HCT116 (cell line): ENCODE measurements around the gene DOCK4. TPM values are rescaled to one million over a fixed set of nuclear protein-coding genes. Genes with fewer than 3 reads are reported as not detected.

ENCODE experiments used
- ATAC-seq: fragments of 200-7000 bp; cut with Tn5 transposase; 2 replicates; pipeline ENCODE4 v1.9.1; 2020; ENCODE audit warnings: mild to moderate bottlenecking, moderate library complexity
- BruUV-seq: library from RNA; stranded (reverse); fragments of 400-500 nt; replicated peaks from 2 replicates; lab custom pipeline; 2021; lab: Mats Ljungman, UMichigan
- CTCF ChIA-PET: fragments of 300-600 bp; sonication (Branson Sonifier 250); formaldehyde crosslinking; loops from one replicate; lab custom pipeline; 2021; ENCODE audit warnings: antibody characterized with exemption; lab: Charles Lee
- POLR2A ChIA-PET: fragments of 300-600, 350-600 bp; sonication (Branson Sonifier 250); formaldehyde crosslinking; loops from one replicate; lab custom pipeline; 2021; ENCODE audit warnings: antibody characterized with exemption; lab: Charles Lee
- RAD21 ChIA-PET, 2 experiments: fragments of 300-600 bp; sonication (Branson Sonifier 250); formaldehyde crosslinking; loops; one replicate each; lab custom pipeline; 2023; ENCODE audit warnings: low total read pairs in 2 of 2; ENCODE audit not compliant: uncharacterized antibody in 2 of 2, unreplicated experiment in 2 of 2, low non-redundant PET in 1 of 2; lab: Charles Lee
- DNase-seq: peaks from one replicate; pipeline ENCODE4 v3.0.0-alpha.2; 2010; ENCODE audit warnings: low read depth, low spot score
- H2AFZ ChIP-seq: fragments of 200-600 bp; shearing (Covaris generic), sonication (generic); 2 replicates; pipeline ENCODE4 v1.6.1; 2017; ENCODE audit warnings: low read depth, mixed run types, mixed read lengths, antibody characterized with exemption, low read length; ENCODE audit not compliant: poor library complexity, severe bottlenecking
- H3K27ac ChIP-seq: 2 replicates; pipeline ENCODE4 v1.5.1; 2012; ENCODE audit warnings: low read depth, low read length
- H3K27me3 ChIP-seq: fragments of 200-600 bp; sonication (generic); 2 replicates; pipeline ENCODE4 v1.6.1; 2016; ENCODE audit warnings: mixed run types, low read length, mixed read lengths; ENCODE audit not compliant: insufficient read depth
- H3K36me3 ChIP-seq, 2 experiments: fragments of 200-500 bp in 1 of 2; fragments of 200-600 bp in 1 of 2; sonication (Bioruptor generic) in 1 of 2; sonication (generic) in 1 of 2; 2 replicates each; pipeline versions ENCODE4 v1.5.1 to v1.6.1; 2014 to 2016; ENCODE audit warnings: low read length in 2 of 2, inconsistent platforms in 1 of 2, mixed read lengths in 1 of 2, mixed run types in 1 of 2; ENCODE audit not compliant: insufficient read depth in 2 of 2, control insufficient read depth in 1 of 2
- H3K4me1 ChIP-seq, 2 experiments: fragments of 200-600 bp in 1 of 2; sonication (generic) in 1 of 2; 2 replicates each; pipeline versions ENCODE4 v1.5.1 to v1.6.1; 2012 to 2017; ENCODE audit warnings: low read length in 2 of 2, inconsistent platforms in 1 of 2, mild to moderate bottlenecking in 1 of 2, mixed read lengths in 1 of 2, mixed run types in 1 of 2, moderate library complexity in 1 of 2; ENCODE audit not compliant: insufficient read depth in 2 of 2, control insufficient read depth in 1 of 2
- H3K4me2 ChIP-seq: fragments of 200-600 bp; sonication (generic); 2 replicates; pipeline ENCODE4 v1.6.1; 2017; ENCODE audit warnings: mixed run types, low read length, mixed read lengths
- H3K4me3 ChIP-seq, 2 experiments: fragments of 200-600 bp in 1 of 2; sonication (generic) in 1 of 2; replicated peaks in 1 of 2; 2 replicates each; pipeline ENCODE4 v1.5.1; 2011 to 2016; ENCODE audit warnings: low read length in 2 of 2, control low read depth in 1 of 2, low read depth in 1 of 2, mild to moderate bottlenecking in 1 of 2, mixed read lengths in 1 of 2, mixed run types in 1 of 2
- H3K79me2 ChIP-seq: fragments of 200-600 bp; sonication (generic); 2 replicates; pipeline ENCODE4 v1.6.1; 2017; ENCODE audit warnings: mild to moderate bottlenecking, mixed run types, low read length, moderate library complexity, mixed read lengths; ENCODE audit not compliant: insufficient read depth
- H3K9ac ChIP-seq: fragments of 200-600 bp; sonication (generic); 2 replicates; pipeline ENCODE4 v1.6.1; 2016; ENCODE audit warnings: low read length, mixed read lengths
- H3K9me2 ChIP-seq: fragments of 200-600 bp; sonication (generic), shearing (Covaris generic); 2 replicates; pipeline ENCODE4 v1.6.1; 2017; ENCODE audit warnings: mixed run types, mild to moderate bottlenecking, moderate library complexity; ENCODE audit not compliant: insufficient read depth
- H3K9me3 ChIP-seq, 2 experiments: fragments of 200-500 bp in 1 of 2; fragments of 200-600 bp in 1 of 2; sonication (Bioruptor generic) in 1 of 2; sonication (generic) in 1 of 2; 2 replicates each; pipeline ENCODE4 v1.6.1; 2014 to 2017; ENCODE audit warnings: low read length in 2 of 2, mixed read lengths in 2 of 2, inconsistent platforms in 1 of 2, low read depth in 1 of 2, mild to moderate bottlenecking in 1 of 2, mixed run types in 1 of 2, moderate library complexity in 1 of 2; ENCODE audit not compliant: control insufficient read depth in 1 of 2, insufficient read depth in 1 of 2
- H4K20me1 ChIP-seq: fragments of 200-600 bp; sonication (generic), shearing (Covaris generic); 2 replicates; pipeline ENCODE4 v1.6.1; 2017; ENCODE audit warnings: mixed run types, mild to moderate bottlenecking, moderate library complexity; ENCODE audit not compliant: insufficient read depth
- CBX3 ChIP-seq: IDR thresholded peaks from 2 replicates; pipeline ENCODE4 v1.6.1; 2012; ENCODE audit warnings: low read depth
- EGR1 ChIP-seq: IDR thresholded peaks from 2 replicates; pipeline ENCODE4 v1.6.1; 2012; ENCODE audit warnings: low read depth
- ELF1 ChIP-seq: IDR thresholded peaks from 2 replicates; pipeline ENCODE4 v1.6.1; 2012; ENCODE audit warnings: low read depth, borderline replicate concordance
- EZH2phosphoT487 ChIP-seq: fragments of 200-600 bp; IDR thresholded peaks from 2 replicates; pipeline ENCODE4 v1.6.1; 2018; ENCODE audit warnings: antibody characterized with exemption, borderline replicate concordance
- FOSL1 ChIP-seq: IDR thresholded peaks from 2 replicates; pipeline ENCODE4 v1.6.1; 2012; ENCODE audit warnings: low read depth
- JUND ChIP-seq: IDR thresholded peaks from 2 replicates; pipeline ENCODE4 v1.6.1; 2012
- POLR2A ChIP-seq: IDR thresholded peaks from 2 replicates; pipeline ENCODE4 v1.7.0; 2011; ENCODE audit warnings: borderline replicate concordance; ENCODE audit not compliant: insufficient read depth, insufficient read length; ENCODE audit errors: extremely low read depth
- POLR2AphosphoS5 ChIP-seq: IDR thresholded peaks from 2 replicates; pipeline ENCODE4 v1.6.1; 2011; ENCODE audit warnings: mild to moderate bottlenecking, low read depth, low read length, moderate library complexity
- RAD21 ChIP-seq: IDR thresholded peaks from 2 replicates; pipeline ENCODE4 v1.6.1; 2012; ENCODE audit warnings: low read depth, mild to moderate bottlenecking
- SIN3A ChIP-seq: IDR thresholded peaks from 2 replicates; pipeline ENCODE4 v1.6.1; 2012; ENCODE audit warnings: low read depth
- SP1 ChIP-seq: IDR thresholded peaks from 2 replicates; pipeline ENCODE4 v1.6.1; 2012; ENCODE audit warnings: low read depth
- SRF ChIP-seq: IDR thresholded peaks from 2 replicates; pipeline ENCODE4 v1.6.1; 2012; ENCODE audit warnings: low read depth
- YY1 ChIP-seq: IDR thresholded peaks from 2 replicates; pipeline ENCODE4 v1.6.1; 2011; ENCODE audit warnings: low read length, low read depth, moderate library complexity, mild to moderate bottlenecking; ENCODE audit not compliant: insufficient replicate concordance; ENCODE audit errors: extremely low read depth
- ZFX ChIP-seq: fragments of 450-650 bp; IDR thresholded peaks from 2 replicates; pipeline ENCODE4 v1.6.1; 2017
- ZNF274 ChIP-seq: fragments of 200-500 bp; sonication (Bioruptor generic); IDR thresholded peaks from 2 replicates; pipeline ENCODE4 v1.6.1; 2014; ENCODE audit warnings: mild to moderate bottlenecking, low read depth, low read length, inconsistent platforms
- intact Hi-C: fragments of 100-400 bp; cut with micrococcal nuclease; formaldehyde crosslinking; loops from 2 replicates; pipeline ENCODE4 v1.10.0; 2022
- total RNA-seq: library from RNA; stranded (reverse); gene quantifications from one replicate; pipeline ENCODE4 v1.2.1, GENCODE V29; 2021; ENCODE audit not compliant: unreplicated experiment
- TF ChIP-seq, protein P1 (sequence below), 3 experiments: fragments of 200-600 bp in 1 of 3; sonication (generic) in 1 of 3; IDR thresholded peaks in 2 of 3; conservative IDR thresholded peaks in 1 of 3; 2 replicates each; pipeline ENCODE4 v1.5.1; 2012 to 2017; ENCODE audit warnings: low read depth in 2 of 3, low read length in 2 of 3, antibody characterized with exemption in 1 of 3, borderline replicate concordance in 1 of 3, control low read depth in 1 of 3, mild to moderate bottlenecking in 1 of 3, mixed read lengths in 1 of 3, mixed run types in 1 of 3, moderate library complexity in 1 of 3; ENCODE audit not compliant: insufficient read depth in 1 of 3
- TF ChIP-seq, protein P2 (sequence below): IDR thresholded peaks from 2 replicates; pipeline ENCODE4 v1.6.1; 2012
- TF ChIP-seq, protein P3 (sequence below): IDR thresholded peaks from 2 replicates; pipeline ENCODE4 v1.6.1; 2012; ENCODE audit warnings: low read depth
- TF ChIP-seq, protein P4 (sequence below): IDR thresholded peaks from 2 replicates; pipeline ENCODE4 v1.6.1; 2012

The DOCK4 gene
- total RNA-seq, 1 experiment from 2014 or later, result 2.2 TPM

DNA sequence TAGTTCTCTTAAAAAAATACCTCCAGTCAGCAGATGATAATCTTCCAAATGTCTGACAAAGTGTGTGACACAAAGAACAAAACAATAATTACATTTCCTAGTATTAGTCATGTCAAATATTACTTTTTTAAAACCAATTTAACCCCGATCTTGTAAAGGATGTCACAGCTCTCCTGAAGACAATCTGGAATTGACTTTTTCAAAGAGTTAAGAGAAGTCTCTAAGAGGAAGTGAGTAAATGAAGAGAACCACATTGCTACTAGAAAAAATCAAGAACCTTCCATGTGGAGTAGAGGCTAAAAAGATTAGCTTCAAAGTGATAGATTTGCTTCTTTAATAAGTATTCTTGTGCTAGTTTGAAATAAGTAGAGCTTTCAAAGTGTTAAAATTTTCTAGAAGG lies 425.7 kb downstream of the DOCK4 start (continued):
- TF ChIP-seq, protein P1, sequence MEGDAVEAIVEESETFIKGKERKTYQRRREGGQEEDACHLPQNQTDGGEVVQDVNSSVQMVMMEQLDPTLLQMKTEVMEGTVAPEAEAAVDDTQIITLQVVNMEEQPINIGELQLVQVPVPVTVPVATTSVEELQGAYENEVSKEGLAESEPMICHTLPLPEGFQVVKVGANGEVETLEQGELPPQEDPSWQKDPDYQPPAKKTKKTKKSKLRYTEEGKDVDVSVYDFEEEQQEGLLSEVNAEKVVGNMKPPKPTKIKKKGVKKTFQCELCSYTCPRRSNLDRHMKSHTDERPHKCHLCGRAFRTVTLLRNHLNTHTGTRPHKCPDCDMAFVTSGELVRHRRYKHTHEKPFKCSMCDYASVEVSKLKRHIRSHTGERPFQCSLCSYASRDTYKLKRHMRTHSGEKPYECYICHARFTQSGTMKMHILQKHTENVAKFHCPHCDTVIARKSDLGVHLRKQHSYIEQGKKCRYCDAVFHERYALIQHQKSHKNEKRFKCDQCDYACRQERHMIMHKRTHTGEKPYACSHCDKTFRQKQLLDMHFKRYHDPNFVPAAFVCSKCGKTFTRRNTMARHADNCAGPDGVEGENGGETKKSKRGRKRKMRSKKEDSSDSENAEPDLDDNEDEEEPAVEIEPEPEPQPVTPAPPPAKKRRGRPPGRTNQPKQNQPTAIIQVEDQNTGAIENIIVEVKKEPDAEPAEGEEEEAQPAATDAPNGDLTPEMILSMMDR (IDR thresholded peaks at IDR 0.05 in 2 of 3, conservative IDR thresholded peaks at IDR 0.05 in 1 of 3; ENCODE audit: borderline replicate concordance in 1 of 3, insufficient read depth in 1 of 3, low read depth in 2 of 3, low read length in 2 of 3), result no peak
- TF ChIP-seq EZH2phosphoT487 (no peak), FOSL1 (no peak), JUND (no peak), ZNF274 (no peak), SIN3A (no peak)
- TF ChIP-seq, all 23 proteins: peak for 0

DNA sequence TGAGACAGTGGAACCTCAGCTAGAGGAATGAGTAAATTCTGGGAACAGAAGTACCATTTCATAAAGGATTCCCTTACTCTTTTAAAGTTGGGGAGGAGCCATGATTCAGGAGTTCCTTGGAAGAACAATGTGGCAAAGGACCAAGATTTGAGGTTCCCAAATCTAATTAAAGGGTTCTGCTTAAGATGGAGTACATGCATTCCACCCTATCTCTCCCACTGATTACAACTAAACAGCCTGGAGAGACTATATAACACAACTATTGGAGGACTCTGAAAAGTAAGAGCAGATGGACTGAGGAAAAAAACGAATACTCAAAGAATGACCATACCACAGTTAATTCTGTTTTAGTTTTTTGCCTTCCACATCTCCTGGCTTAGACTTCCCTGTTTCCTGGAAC lies 431.0 kb downstream of the DOCK4 start:
- Histone ChIP-seq H3K27me3 (no peaks in the 10 kb centered on the region), H3K9me3 (no peaks in the 10 kb centered on the region)
- BruUV-seq, result no TSS peak

More for the DNA sequence above, 431.0 kb downstream of the DOCK4 start:
- H4K20me1 ChIP-seq, result no peaks in the 10 kb centered on the region
- TF ChIP-seq, protein P2, sequence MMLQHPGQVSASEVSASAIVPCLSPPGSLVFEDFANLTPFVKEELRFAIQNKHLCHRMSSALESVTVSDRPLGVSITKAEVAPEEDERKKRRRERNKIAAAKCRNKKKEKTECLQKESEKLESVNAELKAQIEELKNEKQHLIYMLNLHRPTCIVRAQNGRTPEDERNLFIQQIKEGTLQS, result no peak
- TF ChIP-seq YY1, result no peak
- no peak for TF ChIP-seq EGR1
- TF ChIP-seq FOSL1, result no peak
- TF ChIP-seq, protein P3, sequence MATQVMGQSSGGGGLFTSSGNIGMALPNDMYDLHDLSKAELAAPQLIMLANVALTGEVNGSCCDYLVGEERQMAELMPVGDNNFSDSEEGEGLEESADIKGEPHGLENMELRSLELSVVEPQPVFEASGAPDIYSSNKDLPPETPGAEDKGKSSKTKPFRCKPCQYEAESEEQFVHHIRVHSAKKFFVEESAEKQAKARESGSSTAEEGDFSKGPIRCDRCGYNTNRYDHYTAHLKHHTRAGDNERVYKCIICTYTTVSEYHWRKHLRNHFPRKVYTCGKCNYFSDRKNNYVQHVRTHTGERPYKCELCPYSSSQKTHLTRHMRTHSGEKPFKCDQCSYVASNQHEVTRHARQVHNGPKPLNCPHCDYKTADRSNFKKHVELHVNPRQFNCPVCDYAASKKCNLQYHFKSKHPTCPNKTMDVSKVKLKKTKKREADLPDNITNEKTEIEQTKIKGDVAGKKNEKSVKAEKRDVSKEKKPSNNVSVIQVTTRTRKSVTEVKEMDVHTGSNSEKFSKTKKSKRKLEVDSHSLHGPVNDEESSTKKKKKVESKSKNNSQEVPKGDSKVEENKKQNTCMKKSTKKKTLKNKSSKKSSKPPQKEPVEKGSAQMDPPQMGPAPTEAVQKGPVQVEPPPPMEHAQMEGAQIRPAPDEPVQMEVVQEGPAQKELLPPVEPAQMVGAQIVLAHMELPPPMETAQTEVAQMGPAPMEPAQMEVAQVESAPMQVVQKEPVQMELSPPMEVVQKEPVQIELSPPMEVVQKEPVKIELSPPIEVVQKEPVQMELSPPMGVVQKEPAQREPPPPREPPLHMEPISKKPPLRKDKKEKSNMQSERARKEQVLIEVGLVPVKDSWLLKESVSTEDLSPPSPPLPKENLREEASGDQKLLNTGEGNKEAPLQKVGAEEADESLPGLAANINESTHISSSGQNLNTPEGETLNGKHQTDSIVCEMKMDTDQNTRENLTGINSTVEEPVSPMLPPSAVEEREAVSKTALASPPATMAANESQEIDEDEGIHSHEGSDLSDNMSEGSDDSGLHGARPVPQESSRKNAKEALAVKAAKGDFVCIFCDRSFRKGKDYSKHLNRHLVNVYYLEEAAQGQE, result no peak
- TF ChIP-seq POLR2A, result no peak
- TF ChIP-seq ZFX, result no peak
- no peak for TF ChIP-seq SRF
- TF ChIP-seq CBX3, result no peak
- TF ChIP-seq, protein P4, sequence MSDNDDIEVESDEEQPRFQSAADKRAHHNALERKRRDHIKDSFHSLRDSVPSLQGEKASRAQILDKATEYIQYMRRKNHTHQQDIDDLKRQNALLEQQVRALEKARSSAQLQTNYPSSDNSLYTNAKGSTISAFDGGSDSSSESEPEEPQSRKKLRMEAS, result no peak
- TF ChIP-seq ELF1, result no peak
- no peak for TF ChIP-seq POLR2AphosphoS5
- TF ChIP-seq SIN3A, result no peak
- no peak for TF ChIP-seq RAD21
- no peak for TF ChIP-seq SP1
- no peak for TF ChIP-seq JUND
- no peak for TF ChIP-seq EZH2phosphoT487
- CTCF ChIA-PET, result no interaction called here
- POLR2A ChIA-PET, result no interaction called here
- no peaks in the 10 kb centered on the region for H3K36me3 ChIP-seq
- H3K27ac ChIP-seq, result no peak overlapping the region
- H3K9ac ChIP-seq, result no peak overlapping the region
- no peak for ATAC-seq
- intact Hi-C loops, result no loop called here
- H3K9me2 ChIP-seq, result no peaks in the 10 kb centered on the region
- DNase-seq, result no peak
- H3K4me3 ChIP-seq, result no peak overlapping the region
- no peaks in the 10 kb centered on the region for H3K4me1 ChIP-seq
- H2AFZ ChIP-seq, result no peak overlapping the region
- RAD21 ChIA-PET, result no interaction called here
- H3K79me2 ChIP-seq, result no peaks in the 10 kb centered on the region
- H3K4me2 ChIP-seq, result no peak overlapping the region
